ENCODE results near the gene CALCR. TPM values are rescaled to one million over a fixed set of nuclear protein-coding genes. Genes with fewer than 3 reads are reported as not detected.
A peak's percentile ranks its signal among the peaks of the same experiment; 100 is the strongest.
"Not testable (repeated sequence)": the region's sequence is repeated elsewhere in the genome, so short reads cannot be mapped to it uniquely, and the experiment has no call there.

CALCR gene
- polyA plus RNA-seq, 2 of the 4 experiments (the other 2 are of a cell fraction): 0.06 TPM; not detected in 1

DNA sequence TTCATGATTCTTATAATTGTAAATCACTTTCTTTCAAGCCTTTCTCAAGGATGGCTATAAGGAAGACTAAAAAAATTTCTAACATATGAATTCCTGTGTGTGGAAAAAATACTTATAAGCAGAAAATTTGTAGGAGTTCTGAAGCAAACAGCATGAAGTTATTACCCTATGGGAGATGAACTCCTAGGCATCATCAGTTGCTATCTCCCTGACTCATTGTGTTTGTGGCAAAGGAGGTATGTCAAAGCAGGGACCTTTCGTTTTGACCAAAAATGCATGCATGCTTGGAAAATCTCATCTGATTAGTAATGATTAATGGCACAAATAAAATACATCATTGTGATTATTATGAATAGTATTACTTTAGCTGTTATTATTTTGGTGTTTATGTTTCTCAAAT, 59.4 kb downstream of the CALCR start:
- DNase-seq (ENCODE audit: low read depth in 1 of 2, low spot score in 1 of 2) (no peak), ATAC-seq (no peak), FAIRE-seq (no peak)
- Histone ChIP-seq H3K4me2 (no peak overlapping the region), H3K4me1 (no peaks in the 10 kb centered on the region), H3K4me3 (no peak overlapping the region), H3K27ac (no peak overlapping the region), H3K9me3 (no peaks in the 10 kb centered on the region)
- 3% methylated on average over 1 of the region's 1 CpG for WGBS (ENCODE audit: missing lambda C conversion rate)
- TF ChIP-seq EHF (CRISPR knock-in tag; IDR thresholded peaks at IDR 0.05) (no peak), RFX5 (IDR thresholded peaks at IDR 0.05) (peak; percentile 90)
- ChIA-PET POLR2A (no interaction called here), CTCF (no interaction called here)

DNA sequence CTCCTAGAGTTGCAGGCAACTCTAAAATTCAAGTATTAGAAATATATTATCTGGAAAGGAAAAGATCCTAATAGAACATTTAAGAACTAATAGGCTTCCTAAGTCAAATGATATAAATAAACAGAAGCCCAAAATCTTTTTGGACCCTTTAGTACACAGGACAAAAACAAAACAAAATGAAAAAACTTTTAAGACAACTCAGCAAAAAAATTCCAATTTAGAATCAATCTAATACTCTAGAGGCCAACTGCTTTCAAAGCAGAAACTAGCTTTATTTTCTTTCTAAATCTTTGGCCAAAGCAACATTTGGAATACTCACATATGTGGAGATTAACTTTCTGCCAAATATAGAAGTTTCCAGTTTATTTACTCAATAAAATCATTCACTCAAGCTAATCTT, 65.2 kb downstream of the CALCR start:
- Histone ChIP-seq H3K9me3 (no peaks in the 10 kb centered on the region), H3K4me3 (no peak overlapping the region), H3K27ac (no peak overlapping the region), H3K4me2 (no peak overlapping the region), H3K4me1 (no peaks in the 10 kb centered on the region)
- no peak for DNase-seq (ENCODE audit: low read depth in 1 of 2, low spot score in 1 of 2)
- ChIA-PET POLR2A (no interaction called here), CTCF (no interaction called here)
- no peak for FAIRE-seq
- peak; percentile 54 for TF ChIP-seq MAFK (IDR thresholded peaks at IDR 0.05; ENCODE audit: partially characterized antibody)
- TF ChIP-seq, protein P1, sequence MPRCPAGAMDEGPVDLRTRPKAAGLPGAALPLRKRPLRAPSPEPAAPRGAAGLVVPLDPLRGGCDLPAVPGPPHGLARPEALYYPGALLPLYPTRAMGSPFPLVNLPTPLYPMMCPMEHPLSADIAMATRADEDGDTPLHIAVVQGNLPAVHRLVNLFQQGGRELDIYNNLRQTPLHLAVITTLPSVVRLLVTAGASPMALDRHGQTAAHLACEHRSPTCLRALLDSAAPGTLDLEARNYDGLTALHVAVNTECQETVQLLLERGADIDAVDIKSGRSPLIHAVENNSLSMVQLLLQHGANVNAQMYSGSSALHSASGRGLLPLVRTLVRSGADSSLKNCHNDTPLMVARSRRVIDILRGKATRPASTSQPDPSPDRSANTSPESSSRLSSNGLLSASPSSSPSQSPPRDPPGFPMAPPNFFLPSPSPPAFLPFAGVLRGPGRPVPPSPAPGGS (IDR thresholded peaks at IDR 0.05): no peak
- TF ChIP-seq HOXB13 (CRISPR knock-in tag; IDR thresholded peaks at IDR 0.05; ENCODE audit: low read depth): no peak
- no peak for TF ChIP-seq MYC (IDR thresholded peaks at IDR 0.05; ENCODE audit: borderline replicate concordance, low read length)
- no peak for ATAC-seq

DNA sequence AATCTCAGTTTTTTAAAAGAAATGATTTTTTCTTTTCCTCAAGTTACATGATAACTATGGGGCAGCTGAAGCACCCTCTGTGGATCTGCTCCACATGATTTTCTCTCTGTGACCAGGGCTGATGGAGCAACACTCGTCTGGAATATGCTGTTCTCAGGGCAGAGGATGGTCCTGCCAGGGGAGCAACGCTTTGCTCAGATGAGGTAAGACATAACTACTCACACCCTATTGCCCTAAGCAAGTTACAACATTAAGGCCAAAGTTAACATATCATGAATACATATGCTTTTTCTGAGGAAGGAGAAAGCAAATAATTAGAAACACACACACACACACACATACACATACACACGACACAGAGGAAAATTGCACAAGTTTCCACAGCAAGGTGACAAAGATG, 71.4 kb downstream of the CALCR start:
- DNase-seq (ENCODE audit: low read depth in 1 of 2, low spot score in 1 of 2) (no peak), ATAC-seq (no peak; a peak in 1 of 6 replicates), FAIRE-seq (no peak)
- ChIA-PET POLR2A (no interaction called here), CTCF (no interaction called here)
- WGBS (ENCODE audit: missing lambda C conversion rate): 0% methylated on average over 3 of the region's 3 CpGs
- Histone ChIP-seq H3K4me3 (no peak overlapping the region), H3K4me1 (no peaks in the 10 kb centered on the region), H3K27ac (no peak overlapping the region), H3K9me3 (no peaks in the 10 kb centered on the region), H3K4me2 (no peak overlapping the region)
- TF ChIP-seq NPAS2 (CRISPR knock-in tag; IDR thresholded peaks at IDR 0.05; ENCODE audit: borderline replicate concordance) (no peak), HOXB5 (CRISPR knock-in tag; IDR thresholded peaks at IDR 0.05) (no peak), EHF (CRISPR knock-in tag; IDR thresholded peaks at IDR 0.05) (no peak), HEYL (CRISPR knock-in tag; IDR thresholded peaks at IDR 0.05) (no peak), RARB (CRISPR knock-in tag; IDR thresholded peaks at IDR 0.05) (no peak), RFX5 (IDR thresholded peaks at IDR 0.05) (no peak), ESRRA (IDR thresholded peaks at IDR 0.05; ENCODE audit: borderline replicate concordance, low read length) (no peak), FOSB (CRISPR knock-in tag; IDR thresholded peaks at IDR 0.05) (no peak), TFCP2L1 (CRISPR knock-in tag; IDR thresholded peaks at IDR 0.05) (no peak), SMC3 (IDR thresholded peaks at IDR 0.05) (no peak), JUN (IDR thresholded peaks at IDR 0.05) (no peak), FOSL2 (IDR thresholded peaks at IDR 0.05) (no peak), FOSL2 (CRISPR knock-in tag; IDR thresholded peaks at IDR 0.05) (no peak)
- TF ChIP-seq, protein P2, sequence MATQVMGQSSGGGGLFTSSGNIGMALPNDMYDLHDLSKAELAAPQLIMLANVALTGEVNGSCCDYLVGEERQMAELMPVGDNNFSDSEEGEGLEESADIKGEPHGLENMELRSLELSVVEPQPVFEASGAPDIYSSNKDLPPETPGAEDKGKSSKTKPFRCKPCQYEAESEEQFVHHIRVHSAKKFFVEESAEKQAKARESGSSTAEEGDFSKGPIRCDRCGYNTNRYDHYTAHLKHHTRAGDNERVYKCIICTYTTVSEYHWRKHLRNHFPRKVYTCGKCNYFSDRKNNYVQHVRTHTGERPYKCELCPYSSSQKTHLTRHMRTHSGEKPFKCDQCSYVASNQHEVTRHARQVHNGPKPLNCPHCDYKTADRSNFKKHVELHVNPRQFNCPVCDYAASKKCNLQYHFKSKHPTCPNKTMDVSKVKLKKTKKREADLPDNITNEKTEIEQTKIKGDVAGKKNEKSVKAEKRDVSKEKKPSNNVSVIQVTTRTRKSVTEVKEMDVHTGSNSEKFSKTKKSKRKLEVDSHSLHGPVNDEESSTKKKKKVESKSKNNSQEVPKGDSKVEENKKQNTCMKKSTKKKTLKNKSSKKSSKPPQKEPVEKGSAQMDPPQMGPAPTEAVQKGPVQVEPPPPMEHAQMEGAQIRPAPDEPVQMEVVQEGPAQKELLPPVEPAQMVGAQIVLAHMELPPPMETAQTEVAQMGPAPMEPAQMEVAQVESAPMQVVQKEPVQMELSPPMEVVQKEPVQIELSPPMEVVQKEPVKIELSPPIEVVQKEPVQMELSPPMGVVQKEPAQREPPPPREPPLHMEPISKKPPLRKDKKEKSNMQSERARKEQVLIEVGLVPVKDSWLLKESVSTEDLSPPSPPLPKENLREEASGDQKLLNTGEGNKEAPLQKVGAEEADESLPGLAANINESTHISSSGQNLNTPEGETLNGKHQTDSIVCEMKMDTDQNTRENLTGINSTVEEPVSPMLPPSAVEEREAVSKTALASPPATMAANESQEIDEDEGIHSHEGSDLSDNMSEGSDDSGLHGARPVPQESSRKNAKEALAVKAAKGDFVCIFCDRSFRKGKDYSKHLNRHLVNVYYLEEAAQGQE (IDR thresholded peaks at IDR 0.05): no peak

DNA sequence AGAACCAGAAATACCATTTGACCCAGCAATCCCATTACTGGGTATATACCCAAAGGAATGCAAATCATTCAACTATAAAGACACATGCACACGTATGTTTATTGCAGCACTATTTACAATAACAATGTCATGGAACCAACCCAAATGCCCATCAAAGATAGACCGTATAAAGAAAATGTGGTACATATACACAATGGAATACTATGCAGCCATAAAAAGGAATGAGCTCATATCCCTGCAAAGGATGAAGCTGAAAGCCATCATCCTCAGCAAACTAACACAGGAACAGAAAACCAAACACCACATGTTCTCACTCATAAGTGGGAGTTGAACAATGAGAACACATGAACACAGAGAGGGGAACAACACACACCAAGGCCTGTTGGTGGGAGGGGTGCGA, 82.7 kb downstream of the CALCR start:
- H3K4me1 ChIP-seq; H3K4me3 ChIP-seq; H3K9me3 ChIP-seq; FAIRE-seq; DNase-seq (ENCODE audit: low read depth in 1 of 2, low spot score in 1 of 2); POLR2A ChIA-PET; H3K27ac ChIP-seq; ATAC-seq; CTCF ChIA-PET; H3K4me2 ChIP-seq: not testable (repeated sequence)
- 30% methylated on average over 3 of the region's 3 CpGs for WGBS (ENCODE audit: missing lambda C conversion rate)
